CD4-positive, alpha-beta memory T cell (primary cell): ENCODE data around the gene DDX39A. TPM values are rescaled to one million over a fixed set of nuclear protein-coding genes. Genes with fewer than 3 reads are reported as not detected.
A peak's percentile ranks its signal among the peaks of the same experiment; 100 is the strongest.
"Not testable (repeated sequence)": the region's sequence is repeated elsewhere in the genome, so short reads cannot be mapped to it uniquely, and the experiment has no call there.

ENCODE experiments used
- CTCF ChIA-PET: fragments of 350-600 bp; sonication (Branson Sonifier 250); formaldehyde crosslinking; loops from one replicate; lab custom pipeline; 2021; ENCODE audit warnings: inconsistent platforms; ENCODE audit not compliant: partially characterized antibody; lab: Charles Lee
- POLR2A ChIA-PET: fragments of 350-600 bp; sonication (Branson Sonifier 250); formaldehyde crosslinking; loops from one replicate; lab custom pipeline; 2021; ENCODE audit not compliant: partially characterized antibody; lab: Charles Lee
- DNase-seq, 5 donors: peaks; one replicate each; pipeline versions ENCODE4 v3.0.0 to v3.0.0-alpha.2; 2020 to 2022; ENCODE audit warnings: mixed read lengths in 1 of 5
- H3K27ac ChIP-seq: one replicate; pipeline ENCODE4 v1.7.0; 2013; ENCODE audit warnings: low read depth, low read length
- H3K27me3 ChIP-seq: 2 replicates; pipeline ENCODE4 v1.7.0; 2013; ENCODE audit warnings: mild to moderate bottlenecking, low read length, moderate library complexity; ENCODE audit not compliant: insufficient read depth
- H3K36me3 ChIP-seq: 2 replicates; pipeline ENCODE4 v1.7.0; 2013; ENCODE audit warnings: mild to moderate bottlenecking, low read length, moderate library complexity; ENCODE audit not compliant: insufficient read depth
- H3K4me1 ChIP-seq: 2 replicates; pipeline ENCODE4 v1.7.0; 2013; ENCODE audit warnings: mild to moderate bottlenecking, low read length, moderate library complexity; ENCODE audit not compliant: insufficient read depth
- H3K4me3 ChIP-seq, 2 donors: one replicate each; pipeline ENCODE4 v1.7.0; 2013; ENCODE audit warnings: low read length in 2 of 2, mild to moderate bottlenecking in 1 of 2
- H3K9me3 ChIP-seq, 2 donors: one replicate each; pipeline ENCODE4 v1.7.0; 2013; ENCODE audit warnings: low read length in 2 of 2, control low read depth in 1 of 2; ENCODE audit not compliant: control insufficient read depth in 1 of 2
- H3K27ac Mint-ChIP-seq, 7 donors: one replicate each; pipeline ENCODE4 v1.8.0; 2020 to 2021; ENCODE audit warnings: mixed read lengths in 7 of 7, mild to moderate bottlenecking in 6 of 7, inconsistent platforms in 3 of 7, moderate library complexity in 3 of 7
- H3K27me3 Mint-ChIP-seq, 2 donors: one replicate each; pipeline ENCODE4 v1.8.0; 2020 to 2021; ENCODE audit warnings: mixed read lengths in 2 of 2
- H3K36me3 Mint-ChIP-seq, 2 donors: one replicate each; pipeline ENCODE4 v1.8.0; 2020 to 2021; ENCODE audit warnings: mixed read lengths in 2 of 2, inconsistent platforms in 1 of 2, mild to moderate bottlenecking in 1 of 2
- H3K4me1 Mint-ChIP-seq, 4 donors: one replicate each; pipeline ENCODE4 v1.8.0; 2020 to 2021; ENCODE audit warnings: mixed read lengths in 4 of 4, mild to moderate bottlenecking in 1 of 4
- H3K4me3 Mint-ChIP-seq, 8 donors: one replicate each; pipeline ENCODE4 v1.8.0; 2020 to 2021; ENCODE audit warnings: mixed read lengths in 8 of 8, mild to moderate bottlenecking in 7 of 8, moderate library complexity in 6 of 8, inconsistent platforms in 3 of 8
- H3K9me3 Mint-ChIP-seq, 8 donors: one replicate each; pipeline ENCODE4 v1.8.0; 2020 to 2021; ENCODE audit warnings: mixed read lengths in 8 of 8, mild to moderate bottlenecking in 5 of 8, inconsistent platforms in 3 of 8, moderate library complexity in 1 of 8
- intact Hi-C: fragments of 100-400 bp; cut with micrococcal nuclease; formaldehyde crosslinking; loops from one replicate; pipeline ENCODE4 v1.15.1; 2023
- polyA plus RNA-seq, 2 donors: library from polyadenylated mRNA; unstranded; fragments of 300-500 nt; fragmentation: Illumina TruSeq; gene quantifications; one replicate each; pipeline ENCODE4 v1.2.3, GENCODE V29; 2021
- total RNA-seq, 2 experiments: library from RNA; stranded (reverse); gene quantifications; one replicate each; pipeline ENCODE4 v1.2.3, GENCODE V29; 2021

The DDX39A gene
- total and polyA plus RNA-seq, 4 experiments from 2014 or later: 95.0 to 148 (median 146) TPM

GRCh38 chr19:14400951-14401431 lies 18.1 kb downstream of the DDX39A start:
- Histone ChIP-seq H3K4me3 (no peak overlapping the region), H3K27ac (no peak overlapping the region), H3K9me3 (no peaks in the 10 kb centered on the region), H3K4me1 (peaks cover 6% of the 10 kb centered on the region), H3K27me3 (no peaks in the 10 kb centered on the region), H3K36me3 (peaks cover 58% of the 10 kb centered on the region)
- ChIA-PET CTCF (interaction anchor here (1.5 kb wide), 1 partner anchor 48 kb away, joined by 4 read pairs; no protein-coding TSS in a partner anchor), POLR2A (interaction anchor here (0.6 to 12.3 kb wide), 7 partner anchors 18 to 89 kb away, joined by 3 to 92 read pairs (median 4); partner anchors contain the start of genes ADGRE5 and DDX39A)
- no peaks in the 10 kb centered on the region for H3K27me3 Mint-ChIP-seq
- peaks cover 0 to 7% (median 0%) of the 10 kb centered on the region in 8 donors for H3K9me3 Mint-ChIP-seq
- intact Hi-C loops: no loop called here
- DNase-seq: no peak
- H3K4me3 Mint-ChIP-seq: peak overlapping the region in 1 of 8 donors; percentile 59
- H3K36me3 Mint-ChIP-seq: peaks cover 54 to 68% of the 10 kb centered on the region in 2 donors
- peaks cover 0 to 26% (median under 1%) of the 10 kb centered on the region in 4 donors for H3K4me1 Mint-ChIP-seq
- peak overlapping the region in 5 of 7 donors; percentile 44 to 94 (median 70) for H3K27ac Mint-ChIP-seq

GRCh38 chr19:14397168-14397567 lies 22.0 kb downstream of the DDX39A start:
- H3K4me3 Mint-ChIP-seq: peak overlapping the region in 1 of 8 donors; percentile 20
- H3K36me3 ChIP-seq: peaks cover 65% of the 10 kb centered on the region
- H3K4me3 ChIP-seq, H3K4me1 ChIP-seq, H3K27me3 Mint-ChIP-seq, H3K27me3 ChIP-seq, H3K9me3 Mint-ChIP-seq, H3K9me3 ChIP-seq, H3K27ac ChIP-seq, DNase-seq, intact Hi-C loops: not testable (repeated sequence)
- ChIA-PET POLR2A (interaction anchor here (12.3 kb wide), 1 partner anchor 15 kb away, joined by 92 read pairs; the partner anchor contains the start of gene ADGRE5), CTCF (interaction anchor here (1.1 kb wide), 1 partner anchor 36 kb away, joined by 4 read pairs; no protein-coding TSS in a partner anchor)
- H3K27ac Mint-ChIP-seq: peak overlapping the region in 3 of 7 donors; percentile 76 to 87 (median 83)
- H3K36me3 Mint-ChIP-seq: peaks cover 41 to 70% of the 10 kb centered on the region in 2 donors
- peaks cover 0 to 10% (median 0%) of the 10 kb centered on the region in 4 donors for H3K4me1 Mint-ChIP-seq

- H3K36me3 ChIP-seq: peaks cover 65% of the 10 kb centered on the region
- DNase-seq, H3K4me3 ChIP-seq, intact Hi-C loops, H3K27ac ChIP-seq, H3K4me1 ChIP-seq, H3K27me3 ChIP-seq, H3K9me3 ChIP-seq, H3K4me3 Mint-ChIP-seq, H3K9me3 Mint-ChIP-seq, H3K27me3 Mint-ChIP-seq, H3K4me1 Mint-ChIP-seq: not testable (repeated sequence)
- ChIA-PET POLR2A (interaction anchor here (1.4 to 12.3 kb wide), 2 partner anchors 8 to 14 kb away, joined by 5 to 92 read pairs; partner anchors contain the start of gene ADGRE5), CTCF (interaction anchor here (1.1 kb wide), 1 partner anchor 35 kb away, joined by 4 read pairs; no protein-coding TSS in a partner anchor)
- peaks cover 37 to 68% of the 10 kb centered on the region in 2 donors for H3K36me3 Mint-ChIP-seq
- peak overlapping the region in 4 of 7 donors; percentile 22 to 87 (median 72) for H3K27ac Mint-ChIP-seq
Measured at GRCh38 chr19:14396730-14397129, 22.4 kb downstream of the DDX39A start.

GRCh38 chr19:14395710-14396336 lies 23.3 kb downstream of the DDX39A start:
- H3K4me3 Mint-ChIP-seq: no peak overlapping the region

GRCh38 chr19:14395262-14395661 lies 23.9 kb downstream of the DDX39A start:
- Histone ChIP-seq H3K9me3 (no peaks in the 10 kb centered on the region), H3K36me3 (peaks cover 68% of the 10 kb centered on the region), H3K4me1 (no peaks in the 10 kb centered on the region), H3K27me3 (no peaks in the 10 kb centered on the region), H3K4me3 (no peak overlapping the region), H3K27ac (no peak overlapping the region)
- Mint-ChIP-seq H3K36me3 (peaks cover 36 to 70% of the 10 kb centered on the region in 2 donors), H3K9me3 (peaks cover 0 to 6% (median 0%) of the 10 kb centered on the region in 8 donors), H3K4me1 (peaks cover 0 to 8% (median 5%) of the 10 kb centered on the region in 4 donors), H3K27ac (peak overlapping the region in 3 of 7 donors; percentile 48 to 87 (median 83)), H3K4me3 (no peak overlapping the region), H3K27me3 (no peaks in the 10 kb centered on the region)
- DNase-seq: peak in 1 of 5 donors; percentile 47
- CTCF ChIA-PET: interaction anchor here (1.5 kb wide), 1 partner anchor 11 kb away, joined by 5 read pairs; no protein-coding TSS in a partner anchor
- POLR2A ChIA-PET: interaction anchor here (1.3 to 12.3 kb wide), 3 partner anchors 9 to 33 kb away, joined by 5 to 92 read pairs (median 5); partner anchors contain the start of gene ADGRE5
- intact Hi-C loops: no loop called here

More at GRCh38 chr19:14395710-14396336, 23.3 kb downstream of the DDX39A start:
- intact Hi-C loops: no loop called here
- Histone ChIP-seq H3K27me3 (no peaks in the 10 kb centered on the region), H3K27ac (no peak overlapping the region), H3K36me3 (peaks cover 64% of the 10 kb centered on the region), H3K4me1 (no peaks in the 10 kb centered on the region), H3K4me3 (no peak overlapping the region), H3K9me3 (no peaks in the 10 kb centered on the region)
- ChIA-PET CTCF (interaction anchor here (1.1 to 1.5 kb wide), 2 partner anchors 11 to 34 kb away, joined by 4 to 5 read pairs; no protein-coding TSS in a partner anchor), POLR2A (interaction anchor here (1.3 to 12.3 kb wide), 3 partner anchors 9 to 33 kb away, joined by 5 to 92 read pairs (median 5); partner anchors contain the start of gene ADGRE5)
- peak overlapping the region in 2 of 7 donors; percentile 65 to 87 for H3K27ac Mint-ChIP-seq
- no peak for DNase-seq
- peaks cover 0 to 6% (median 0%) of the 10 kb centered on the region in 8 donors for H3K9me3 Mint-ChIP-seq
- peaks cover 33 to 67% of the 10 kb centered on the region in 2 donors for H3K36me3 Mint-ChIP-seq
- H3K4me1 Mint-ChIP-seq: peaks cover 0 to 5% (median 4%) of the 10 kb centered on the region in 4 donors
- no peaks in the 10 kb centered on the region for H3K27me3 Mint-ChIP-seq

GRCh38 chr19:14394167-14394566 lies 25.0 kb downstream of the DDX39A start:
- ChIA-PET POLR2A (interaction anchor here (0.7 to 12.3 kb wide), 3 partner anchors 11 to 58 kb away, joined by 4 to 92 read pairs (median 18); partner anchors contain the start of gene ADGRE5), CTCF (interaction anchor here (1.5 to 2.3 kb wide), 2 partner anchors 12 to 13 kb away, joined by 5 to 7 read pairs; partner anchors contain the start of gene ADGRE5)
- no peaks in the 10 kb centered on the region for H3K27me3 ChIP-seq
- no peaks in the 10 kb centered on the region for H3K4me1 ChIP-seq
- DNase-seq: peak in 1 of 5 donors; percentile 51
- H3K36me3 Mint-ChIP-seq: peaks cover 36 to 72% of the 10 kb centered on the region in 2 donors
- H3K4me1 Mint-ChIP-seq: peaks cover 0 to 8% (median 5%) of the 10 kb centered on the region in 4 donors
- intact Hi-C loops: no loop called here
- H3K9me3 ChIP-seq: no peaks in the 10 kb centered on the region
- no peak overlapping the region for H3K27ac ChIP-seq
- peaks cover 69% of the 10 kb centered on the region for H3K36me3 ChIP-seq
- peak overlapping the region in 3 of 7 donors; percentile 77 to 87 (median 77) for H3K27ac Mint-ChIP-seq
- peak overlapping the region in 2 of 8 donors; percentile 25 to 60 for H3K4me3 Mint-ChIP-seq
- no peak overlapping the region for H3K4me3 ChIP-seq
- H3K27me3 Mint-ChIP-seq: no peaks in the 10 kb centered on the region
- H3K9me3 Mint-ChIP-seq: peaks cover 0 to 6% (median 0%) of the 10 kb centered on the region in 8 donors
